ENCODE data around the gene SMIM41.
"Not testable (repeated sequence)": the region's sequence is repeated elsewhere in the genome, so short reads cannot be mapped to it uniquely, and the experiment has no call there.

SMIM41 gene

DNA sequence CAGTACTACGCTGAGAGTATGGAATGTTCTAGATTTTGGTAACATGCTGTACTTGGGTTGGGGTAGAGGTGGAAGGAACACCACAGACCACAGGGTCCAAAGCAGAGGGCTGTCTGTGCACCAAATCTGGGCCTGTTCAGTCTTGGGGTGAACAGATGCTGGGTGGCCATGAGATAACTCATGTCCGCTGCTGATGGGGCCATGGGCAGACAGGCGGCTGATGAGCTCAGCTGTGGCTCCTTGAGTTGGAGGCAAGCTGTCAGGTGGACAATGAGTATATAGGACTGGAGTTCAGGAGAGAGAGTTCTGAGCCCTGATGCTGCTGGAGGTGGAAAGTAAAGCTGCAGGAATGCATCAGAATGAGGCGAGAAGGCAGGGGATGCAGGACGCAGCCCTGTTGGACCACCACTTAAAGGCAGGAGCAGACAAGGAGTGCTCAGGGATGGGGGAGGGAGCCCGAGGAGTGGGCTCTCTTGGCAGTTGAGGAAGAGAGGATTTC lies 6.2 kb downstream of the SMIM41 start:
- DNase-seq: no peak

DNA sequence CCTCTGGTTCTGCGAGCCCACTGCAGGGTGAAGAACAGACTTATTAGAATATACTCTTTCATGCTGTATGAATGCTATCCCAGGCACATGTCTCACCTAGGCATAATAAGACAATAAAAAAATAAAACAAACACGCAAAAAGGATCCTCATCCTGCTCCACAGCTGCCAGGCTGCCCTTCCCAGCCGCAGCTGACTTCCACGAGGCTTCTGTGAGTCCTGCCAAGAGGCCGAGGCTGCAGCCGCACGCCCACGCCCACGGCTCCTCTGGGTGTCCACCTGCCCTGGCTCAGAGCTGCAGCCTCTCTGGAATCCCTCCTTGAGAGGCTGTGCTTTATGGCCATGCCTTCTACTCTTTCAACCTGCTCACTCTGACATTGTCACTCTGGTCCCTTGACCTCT lies 6.9 kb downstream of the SMIM41 start:
- DNase-seq: no peak

DNA sequence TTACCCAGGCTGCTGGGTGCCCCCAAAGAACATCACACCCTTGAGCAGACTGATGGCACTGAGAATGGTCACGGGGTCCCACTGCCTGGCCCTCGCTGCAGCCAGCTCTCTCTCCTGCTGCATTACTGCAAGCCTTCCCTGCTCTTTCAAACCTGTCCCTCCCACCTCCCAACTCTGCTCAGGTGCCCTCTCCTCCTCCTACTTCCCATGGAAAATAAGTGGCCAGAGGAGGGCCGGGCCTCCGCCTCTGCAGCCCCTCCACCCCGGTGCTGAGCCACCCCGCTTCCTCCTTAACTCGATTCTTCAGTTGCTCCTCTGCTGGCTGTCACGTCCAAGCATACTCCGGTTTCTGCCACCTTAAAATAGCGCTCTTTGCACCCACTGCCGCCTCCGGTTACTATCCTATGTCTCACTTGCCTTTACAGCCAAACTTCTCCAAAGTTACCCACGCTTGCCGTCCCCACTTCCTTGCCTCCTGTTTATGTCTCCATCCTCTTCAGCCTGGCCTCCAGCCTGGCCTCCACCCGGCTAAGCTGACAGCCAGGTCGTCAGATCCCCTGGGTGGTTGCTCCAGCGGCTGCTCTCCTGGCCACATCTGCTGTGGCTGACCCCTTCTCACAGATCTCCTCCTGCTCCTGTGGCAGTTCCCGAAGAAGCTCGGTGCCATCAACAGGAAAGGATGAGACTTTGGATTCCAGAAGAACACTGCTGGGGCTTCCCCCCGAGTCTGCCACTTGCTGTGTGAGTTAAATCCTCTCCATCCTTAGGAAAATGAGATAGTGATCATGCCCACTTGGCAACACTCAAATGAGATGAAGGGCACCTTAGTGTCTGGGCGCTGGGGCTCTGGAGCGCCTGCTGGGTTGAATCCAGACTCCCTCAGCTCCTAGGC lies 7.7 kb downstream of the SMIM41 start:
- no peak for DNase-seq

DNA sequence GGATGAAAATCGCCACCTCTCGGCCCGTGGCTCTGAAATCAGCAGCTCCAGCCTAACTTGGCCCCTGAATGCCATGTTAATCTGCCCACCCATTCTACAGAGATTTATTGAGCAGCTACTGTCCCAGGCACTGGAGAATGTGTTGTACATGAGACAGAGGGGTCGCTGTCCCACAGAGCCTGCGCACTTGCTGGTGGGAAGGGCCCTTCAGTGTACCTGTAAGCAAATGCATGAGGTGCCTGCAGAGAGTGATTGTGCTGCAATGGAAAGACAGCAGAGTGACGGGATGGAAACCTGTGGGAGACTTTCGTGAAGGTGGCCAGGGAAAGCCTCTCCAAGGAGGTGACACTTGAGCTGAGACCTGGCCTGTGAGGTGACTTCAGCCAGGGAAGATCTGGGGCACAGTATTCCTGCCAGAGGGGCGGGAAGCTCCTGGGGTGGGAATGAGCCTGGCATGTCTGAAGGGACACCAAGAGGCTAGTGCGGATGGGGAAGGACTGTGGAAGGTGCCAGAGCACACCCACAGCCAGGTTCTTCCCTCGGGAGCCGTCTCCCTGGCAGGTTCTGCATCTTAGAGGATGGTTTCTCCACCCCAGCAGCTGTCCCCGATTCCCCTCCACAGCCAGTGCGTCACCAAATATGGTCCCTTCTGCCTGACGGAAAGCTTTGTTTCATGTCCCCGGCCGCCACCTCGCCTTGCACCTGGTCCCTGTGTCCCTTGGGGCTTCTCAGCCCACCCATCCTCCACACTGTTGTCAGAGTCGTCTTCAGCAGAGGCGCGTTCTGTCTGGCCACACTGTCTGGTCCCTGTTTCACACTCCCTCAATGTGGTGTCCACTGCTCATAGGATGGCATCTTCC lies 8.7 kb downstream of the SMIM41 start:
- DNase-seq: no peak

DNA sequence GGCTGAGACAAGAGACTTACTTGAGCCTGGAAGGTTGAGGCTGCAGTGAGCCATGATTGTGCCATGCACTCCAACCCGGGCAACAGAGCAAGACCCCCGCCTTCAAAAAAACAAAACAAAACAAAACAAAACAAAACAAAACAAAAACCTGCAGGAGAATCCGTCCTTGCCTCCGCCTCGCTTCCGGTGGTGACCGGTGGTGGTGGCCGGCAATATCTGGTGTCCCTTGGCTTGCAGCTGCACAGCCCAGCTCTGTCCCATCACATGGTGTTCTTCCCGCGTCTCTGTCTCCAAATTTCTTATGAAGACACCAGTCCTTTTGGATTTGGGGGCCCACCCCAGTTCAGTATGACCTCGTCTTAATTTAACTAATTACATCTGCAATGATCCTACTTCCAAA lies 10.0 kb downstream of the SMIM41 start:
- DNase-seq: no peak

DNA sequence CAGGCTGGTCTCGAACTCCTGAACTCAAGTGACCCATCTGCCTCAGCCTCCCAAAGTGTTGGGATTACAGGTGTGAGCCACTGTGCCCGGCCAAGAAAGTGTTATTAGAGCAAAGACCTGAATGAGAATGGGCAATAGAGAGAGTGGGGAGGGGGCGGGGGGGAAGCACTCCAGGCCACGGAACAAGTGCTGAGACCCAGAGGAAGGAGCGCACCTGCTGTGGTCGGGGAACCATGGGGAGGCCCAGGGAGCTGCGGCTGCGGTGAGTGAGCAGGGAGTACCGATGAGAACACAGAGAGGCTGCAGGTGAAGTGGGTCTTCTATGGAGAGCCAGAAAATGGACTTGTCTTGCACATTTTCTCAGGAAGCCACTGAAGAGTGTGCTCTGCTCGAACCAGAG lies 10.8 kb downstream of the SMIM41 start:
- DNase-seq: no peak

DNA sequence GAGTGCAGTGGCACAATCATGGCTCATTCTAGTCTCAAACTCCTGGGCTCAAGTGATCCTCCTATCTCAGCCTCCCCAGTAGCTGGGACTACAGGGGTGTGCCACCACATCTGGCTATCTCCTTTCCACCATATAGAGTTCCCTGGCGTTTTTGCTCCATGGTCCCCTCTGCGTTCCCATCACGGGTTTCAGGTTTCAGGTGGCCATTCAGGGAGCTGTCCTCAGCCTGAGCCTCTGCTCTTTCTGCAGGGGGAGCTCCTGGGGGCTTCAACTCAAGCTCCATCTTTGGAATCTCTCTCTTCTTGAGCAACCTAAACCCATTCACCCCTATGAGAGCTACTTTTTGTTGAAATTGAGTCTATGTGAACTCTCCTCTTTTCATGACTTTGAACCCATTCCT lies 11.6 kb downstream of the SMIM41 start:
- no peak for DNase-seq

DNA sequence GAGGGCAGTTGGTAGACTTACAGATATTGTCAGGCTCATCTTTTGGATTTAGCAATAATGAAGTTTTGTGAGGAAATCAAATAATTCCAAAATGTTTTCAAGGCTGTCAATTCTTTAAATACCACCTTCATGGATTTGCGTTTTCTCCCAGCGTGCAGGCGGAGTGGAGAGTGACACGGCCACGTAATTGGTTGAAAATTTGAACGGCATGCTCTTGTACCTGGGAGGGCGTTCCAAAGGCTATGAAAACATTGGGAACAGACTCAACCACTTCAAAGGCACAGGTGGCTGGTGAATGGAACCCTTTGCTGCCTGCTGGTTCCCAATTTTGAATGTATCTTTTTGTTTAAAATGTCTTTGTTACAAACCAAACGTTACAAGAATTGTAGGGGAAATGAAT lies 12.4 kb downstream of the SMIM41 start:
- DNase-seq: no peak

DNA sequence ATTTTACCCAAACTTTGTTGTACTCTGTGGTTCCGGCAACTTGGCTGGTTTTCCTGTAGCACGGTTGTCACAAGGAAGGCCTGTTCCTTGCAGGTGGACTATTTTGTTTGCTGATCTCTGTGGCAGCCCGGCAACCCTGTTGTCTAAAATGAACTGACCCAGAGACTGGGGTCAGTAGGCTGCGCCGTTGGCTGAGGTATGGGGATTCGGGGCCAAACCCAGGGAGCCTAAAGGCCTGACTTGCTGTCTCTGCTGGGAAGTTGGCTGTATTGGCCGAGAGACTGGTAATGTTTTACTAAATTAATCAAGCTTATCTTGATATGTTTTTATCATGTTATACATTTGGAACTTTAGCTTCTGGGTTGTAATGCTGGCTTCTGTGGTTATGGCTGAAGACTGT lies 13.8 kb downstream of the SMIM41 start:
- no peak for DNase-seq

DNA sequence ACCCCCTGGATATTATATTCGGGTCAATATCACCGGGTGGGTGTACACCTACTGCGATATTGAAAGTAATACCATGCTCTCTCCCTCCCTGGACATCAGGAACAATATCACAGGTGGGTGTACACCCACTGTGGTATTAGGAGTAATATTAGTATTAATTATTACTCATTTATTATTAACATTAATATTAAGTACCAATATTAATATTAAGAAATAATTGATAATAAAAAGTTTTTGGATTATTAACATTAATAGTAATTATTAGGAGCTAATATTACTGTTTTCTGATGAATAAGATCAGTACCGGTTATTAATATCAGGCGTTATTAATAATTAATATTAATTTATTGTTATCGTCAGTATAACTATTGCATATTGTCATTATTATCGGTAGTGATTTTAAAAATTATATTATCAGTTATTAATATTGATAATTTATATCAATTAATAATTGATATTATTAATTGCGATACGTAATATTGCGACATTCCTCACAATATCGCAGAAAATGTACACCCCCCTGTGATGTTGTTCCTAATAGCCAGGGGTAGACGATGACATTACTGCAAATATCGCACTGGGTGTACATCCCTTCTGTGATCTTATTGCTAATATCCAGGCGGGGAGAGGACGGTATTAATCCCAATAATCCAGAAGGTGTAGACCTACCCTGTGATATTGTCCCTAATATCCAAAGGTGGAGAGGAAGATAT lies 17.0 kb downstream of the SMIM41 start:
- DNase-seq: no peak

DNA sequence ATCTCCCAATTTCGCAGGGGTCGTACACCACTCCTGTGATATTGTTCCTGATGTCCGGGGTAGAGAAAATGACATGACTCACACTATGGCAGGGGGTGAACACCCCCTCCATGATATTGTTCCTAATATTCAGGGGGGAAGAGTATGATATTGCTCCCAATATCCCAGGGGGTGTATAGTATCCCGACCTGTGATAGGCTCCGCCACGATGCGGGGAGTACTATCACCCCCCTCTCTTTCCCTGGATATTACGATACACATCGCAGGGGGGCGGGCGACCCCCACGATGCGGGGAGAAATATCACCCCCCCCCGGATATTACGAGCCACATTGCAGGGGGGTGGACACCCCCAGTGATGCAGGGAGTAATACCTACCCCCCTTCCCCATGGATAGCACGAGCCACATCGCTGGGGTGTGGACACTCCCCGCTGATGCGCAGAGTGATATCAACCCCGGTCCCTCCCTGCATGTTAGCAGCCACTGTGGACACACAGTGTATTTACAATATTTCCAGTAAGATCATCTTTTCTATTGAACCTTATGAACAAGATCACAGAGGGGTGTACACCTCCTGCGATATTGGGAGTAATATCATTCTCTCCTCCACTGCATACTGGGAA lies 17.7 kb downstream of the SMIM41 start:
- no peak for DNase-seq

DNA sequence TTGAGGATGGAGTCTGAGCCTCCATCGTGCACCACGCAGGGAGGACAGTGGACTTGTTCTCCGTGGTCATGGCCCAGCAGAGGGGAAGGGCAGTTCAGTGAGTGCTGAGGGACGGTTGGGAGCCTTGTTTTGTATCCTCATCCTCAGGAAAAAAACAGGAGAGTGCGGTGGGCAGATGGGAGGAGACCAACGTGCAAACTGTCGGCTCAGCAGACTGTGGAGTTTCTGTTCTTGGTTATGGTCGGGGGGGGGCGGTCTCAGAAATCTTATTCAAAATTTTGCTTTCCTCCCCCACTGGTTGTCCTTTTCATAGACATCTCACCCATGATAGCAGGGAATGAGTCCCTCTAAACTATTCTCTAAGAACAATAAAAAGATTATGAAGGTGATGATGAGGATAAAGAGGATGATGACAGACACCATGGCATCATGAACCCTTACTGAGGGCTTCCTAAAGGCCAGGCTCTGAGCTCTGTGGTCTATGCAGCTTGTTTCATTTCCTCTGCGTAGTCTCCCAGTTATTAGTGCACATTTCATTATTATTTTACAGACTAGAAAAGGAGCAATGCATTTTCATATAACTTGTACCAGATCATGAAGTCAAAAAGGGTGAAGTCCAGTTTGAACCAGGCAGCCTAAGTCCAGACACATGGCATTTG lies 25.1 kb downstream of the SMIM41 start:
- DNase-seq: not testable (repeated sequence)

DNA sequence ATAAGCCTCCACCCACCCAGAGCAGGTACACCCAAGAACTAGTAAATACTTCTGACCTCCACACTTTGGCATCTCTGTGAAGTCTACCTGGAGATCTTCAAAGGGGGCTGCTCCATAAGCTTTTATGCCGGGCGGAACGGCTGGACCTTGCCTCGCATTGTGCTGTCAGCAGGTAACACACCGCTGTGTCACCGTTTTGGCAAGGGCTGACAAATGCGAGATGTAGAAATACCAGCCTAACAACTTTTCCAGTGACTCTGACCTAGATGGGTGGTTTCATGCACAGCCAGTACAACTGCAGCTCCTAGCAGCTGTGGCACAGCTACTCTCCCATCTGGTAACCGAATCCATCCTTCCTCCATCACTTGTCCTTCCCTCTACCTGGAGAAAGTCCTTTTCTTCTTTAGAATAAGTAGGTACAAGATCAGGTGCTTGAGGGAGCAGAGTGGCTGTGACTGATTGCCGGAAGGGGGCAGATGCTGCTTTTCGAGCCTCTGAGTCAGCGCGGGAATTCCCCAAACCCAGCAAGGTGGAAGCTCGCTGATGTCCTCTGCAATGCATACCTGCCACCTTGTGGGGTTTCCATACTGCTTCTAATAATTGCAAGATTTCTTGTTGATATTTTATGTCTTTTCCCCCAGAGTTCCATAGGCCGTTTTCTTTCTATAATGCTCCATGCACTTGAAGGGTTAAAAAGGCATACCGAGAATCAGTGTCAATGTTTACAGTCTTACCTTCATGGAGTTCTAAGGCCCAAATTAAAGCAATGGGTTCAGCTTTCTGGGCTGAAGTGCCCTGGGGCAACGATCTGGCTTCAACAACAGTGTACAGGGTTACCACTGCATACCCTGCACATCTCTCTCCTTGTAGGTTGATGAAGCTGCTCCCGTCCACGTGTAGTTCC lies 37.0 kb downstream of the SMIM41 start:
- peak; percentile 54 to 79 for DNase-seq

DNA sequence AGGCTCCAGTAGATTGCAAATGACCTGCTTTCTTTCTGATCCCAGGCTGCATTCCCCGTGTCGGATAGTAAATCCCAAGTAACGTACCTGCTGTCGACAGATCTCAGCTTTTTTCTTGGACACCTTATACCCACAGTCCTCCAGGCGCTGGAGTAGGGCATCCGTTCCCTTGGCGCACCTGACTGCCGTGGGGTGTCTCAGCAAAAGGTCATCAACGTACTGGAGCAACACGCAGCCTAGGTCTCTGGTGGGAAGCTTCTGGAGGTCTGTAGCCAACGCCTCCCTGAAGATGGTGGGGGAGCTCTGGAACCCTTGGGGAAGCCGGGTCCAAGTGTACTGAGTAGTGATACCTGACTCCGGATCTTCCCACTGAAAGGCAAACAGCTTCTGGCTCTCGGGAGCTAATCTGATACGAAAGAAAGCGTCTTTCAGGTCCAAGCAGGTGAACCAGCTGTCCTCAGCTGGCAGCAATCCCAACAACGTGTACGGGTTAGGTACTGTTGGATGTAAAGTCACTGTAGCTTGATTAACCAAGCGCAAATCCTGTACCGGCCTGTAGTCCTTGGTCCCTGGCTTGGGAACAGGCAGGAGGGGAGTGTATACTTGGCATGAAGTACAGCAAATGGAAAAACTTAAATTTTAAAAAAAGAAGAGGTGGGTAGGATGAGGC lies 38.4 kb downstream of the SMIM41 start:
- DNase-seq: not testable (repeated sequence)

DNA sequence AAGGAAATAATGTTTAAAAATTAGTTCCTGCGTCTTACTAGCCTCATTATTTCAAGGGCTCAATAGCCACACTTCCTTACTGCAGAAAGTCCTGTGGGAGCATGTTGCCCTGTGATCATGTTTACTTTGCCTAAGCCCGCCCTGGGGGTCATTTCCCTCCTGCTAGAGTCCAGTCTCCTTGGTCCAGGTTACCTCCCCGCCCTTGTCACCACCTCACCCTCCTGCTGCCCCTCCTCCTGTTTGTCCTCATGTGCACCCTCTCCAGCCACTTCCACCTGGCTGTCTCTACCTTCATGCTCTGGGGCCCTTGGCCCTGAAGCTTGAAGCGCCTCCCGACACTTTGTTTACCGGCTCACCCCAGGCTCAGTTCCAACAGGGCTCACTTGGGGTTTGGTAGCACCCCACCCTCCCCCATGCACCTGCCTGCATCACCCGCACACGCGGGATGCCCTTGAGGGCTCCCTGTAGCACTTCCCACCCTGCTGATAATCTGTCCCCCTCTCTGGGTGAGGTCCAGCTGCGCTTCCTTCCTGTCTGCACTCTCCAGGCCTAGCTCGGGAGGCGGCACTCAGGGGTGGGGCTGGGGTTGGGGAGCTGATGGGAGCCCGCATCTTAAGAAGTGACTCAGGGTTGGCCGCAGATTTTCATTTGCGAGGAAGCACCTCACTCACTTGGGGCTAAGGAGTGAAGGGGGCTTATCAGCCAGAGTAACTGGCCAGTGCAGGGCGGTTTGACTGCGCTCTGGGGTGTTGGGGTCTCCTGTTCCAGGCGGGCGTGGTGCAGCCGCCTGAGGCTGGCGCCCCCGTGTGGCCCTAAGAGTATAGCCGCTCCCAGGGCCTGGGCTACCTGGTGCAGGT lies 40.1 kb downstream of the SMIM41 start:
- DNase-seq: peak; percentile 7 to 42

DNA sequence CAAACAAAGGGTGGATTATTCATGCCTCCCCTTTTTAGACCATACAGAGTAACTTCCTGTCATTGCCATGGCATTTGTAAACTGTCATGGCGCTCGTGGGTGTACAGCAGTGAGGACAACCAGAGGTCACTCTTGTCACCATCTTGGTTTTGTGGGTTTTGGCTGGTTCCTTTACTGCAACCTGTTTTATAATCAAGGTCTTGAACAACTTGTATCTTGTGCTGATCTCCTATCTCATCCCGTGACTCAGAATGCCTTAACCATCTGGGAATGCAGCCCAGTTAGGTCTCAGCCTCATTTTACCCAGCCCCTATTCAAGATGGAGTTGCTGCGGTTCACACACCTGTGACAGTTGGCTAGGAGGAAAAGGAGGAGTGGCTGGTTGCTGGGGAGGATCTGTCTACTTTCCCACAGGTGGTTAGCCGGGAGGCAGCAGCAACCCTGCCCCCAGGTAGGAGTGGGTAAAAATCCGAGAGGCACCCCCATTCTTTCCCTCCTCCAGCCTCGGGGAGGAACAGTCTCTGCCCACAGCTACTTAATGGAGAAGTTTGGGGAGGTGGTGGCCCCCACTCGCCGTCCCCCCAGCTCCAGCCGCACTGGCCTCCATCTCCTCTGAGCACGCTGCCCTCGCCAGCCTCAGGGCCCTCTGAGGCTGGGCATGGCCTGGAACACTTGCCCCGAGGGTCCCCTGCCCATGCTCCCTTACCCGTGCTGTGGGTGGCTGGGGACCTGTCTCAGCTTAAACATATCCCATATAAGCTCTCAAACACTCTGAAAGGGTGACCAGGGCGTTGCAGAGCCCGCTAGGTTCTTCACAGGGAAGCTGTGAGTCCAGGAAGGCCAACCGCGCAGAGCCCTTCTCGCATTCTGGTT lies 41.7 kb downstream of the SMIM41 start:
- DNase-seq: no peak

DNA sequence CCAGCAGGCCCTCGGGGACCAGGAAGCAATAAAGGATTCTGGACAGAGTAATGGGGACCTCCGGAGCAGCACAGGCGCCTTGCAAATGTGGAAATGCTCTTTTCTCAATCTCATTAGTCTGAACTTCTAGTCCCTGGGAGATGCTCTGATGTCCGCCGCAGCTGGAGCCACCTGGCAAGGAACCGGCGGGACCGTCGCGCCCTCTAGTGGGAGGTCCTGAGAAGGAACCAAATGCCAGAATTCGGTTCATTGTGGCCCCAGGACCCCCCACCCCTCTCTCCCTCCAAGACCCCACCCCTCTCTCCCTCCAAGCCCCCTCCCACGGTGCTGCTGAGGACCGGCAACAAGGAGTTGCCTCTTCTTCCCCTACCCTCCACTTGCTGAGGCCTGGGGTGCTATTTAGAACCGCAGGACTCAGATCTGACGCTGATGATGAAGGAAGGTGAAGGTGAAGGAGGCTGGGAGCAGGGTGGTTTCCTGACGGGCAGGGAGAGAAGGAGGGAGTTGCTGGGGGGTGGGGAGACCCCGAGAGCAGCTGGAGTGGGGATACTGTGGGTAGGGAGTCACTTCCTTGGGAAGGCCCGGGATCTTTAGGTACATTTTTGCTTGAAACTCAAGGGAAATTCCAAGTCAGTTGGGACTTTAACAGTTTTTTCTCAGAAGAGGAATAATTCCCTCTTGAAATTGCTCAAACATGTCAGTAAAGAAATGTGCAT lies 42.5 kb downstream of the SMIM41 start:
- peak; percentile 53 to 64 for DNase-seq

DNA sequence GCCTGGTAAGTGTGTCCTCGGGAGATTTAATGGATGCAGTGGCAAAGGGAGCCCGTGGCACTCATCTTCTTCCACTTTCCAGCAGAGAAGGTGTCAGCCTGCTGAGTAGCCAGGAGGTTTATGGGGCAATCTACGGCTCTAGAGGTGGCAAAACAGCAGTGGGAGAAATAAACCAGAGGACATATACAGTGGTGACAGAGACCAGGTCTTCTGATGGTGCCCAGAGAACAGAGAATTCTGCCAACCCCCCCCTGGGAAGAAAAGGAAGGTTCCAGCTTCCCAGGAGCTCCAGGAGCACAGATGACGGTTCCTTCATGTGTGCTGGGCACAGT lies 43.0 kb downstream of the SMIM41 start:
- no peak for DNase-seq

All from stimulated activated CD4-positive, alpha-beta T cell treated with anti-CD3 and anti-CD28 coated beads, Interleukin-4, amount 100 ng/mL, for 4 hours (primary cell).